ENCODE measurements around the gene TARBP1.
A peak's percentile ranks its signal among the peaks of the same experiment; 100 is the strongest.
"Not testable (repeated sequence)": the region's sequence is repeated elsewhere in the genome, so short reads cannot be mapped to it uniquely, and the experiment has no call there.

Gene TARBP1

GRCh38 chr1:234388094-234388493 is 90.9 kb downstream of the TARBP1 start:
- no peak for DNase-seq (ENCODE audit: low spot score)

- DNase-seq (ENCODE audit: low spot score), result no peak
Observed at GRCh38 chr1:234386122-234386521, 92.9 kb downstream of the TARBP1 start.

GRCh38 chr1:234381699-234382555 is 97.1 kb downstream of the TARBP1 start:
- no peak for DNase-seq (ENCODE audit: low spot score)

GRCh38 chr1:234379591-234380109 is 99.3 kb downstream of the TARBP1 start:
- DNase-seq (ENCODE audit: low spot score), result not testable (repeated sequence)

- DNase-seq (ENCODE audit: low spot score), result no peak
Observed at GRCh38 chr1:234375672-234376071, 103.3 kb downstream of the TARBP1 start.

- no peak for DNase-seq (ENCODE audit: low spot score)
Observed at GRCh38 chr1:234373959-234374254, 105.1 kb downstream of the TARBP1 start.

- DNase-seq (ENCODE audit: low spot score), result peak; percentile 94
Observed at GRCh38 chr1:234373064-234373958, 105.7 kb downstream of the TARBP1 start, which contains the start of gene COA6. Gene COA6, plus strand, starts transcription at chr1:234373456. Its CDS starts 11 bp downstream, at chr1:234373467.

- no peak for DNase-seq (ENCODE audit: low spot score)
Observed at GRCh38 chr1:234372011-234372757, 106.8 kb downstream of the TARBP1 start.

- DNase-seq (ENCODE audit: low spot score), result no peak
Observed at GRCh38 chr1:234371414-234371813, 107.6 kb downstream of the TARBP1 start.

GRCh38 chr1:234369784-234370183 is 109.2 kb downstream of the TARBP1 start:
- DNase-seq (ENCODE audit: low spot score), result no peak

GRCh38 chr1:234369033-234369430 is 109.9 kb downstream of the TARBP1 start:
- DNase-seq (ENCODE audit: low spot score), result no peak

- no peak for DNase-seq (ENCODE audit: low spot score)
Observed at GRCh38 chr1:234368320-234369032, 110.5 kb downstream of the TARBP1 start.

GRCh38 chr1:234362558-234362957 is 116.4 kb downstream of the TARBP1 start:
- DNase-seq (ENCODE audit: low spot score), result no peak

- DNase-seq (ENCODE audit: low spot score), result no peak
Observed at GRCh38 chr1:234361102-234361603, 117.8 kb downstream of the TARBP1 start.

- DNase-seq (ENCODE audit: low spot score), result no peak
Observed at GRCh38 chr1:234357831-234358230, 121.1 kb downstream of the TARBP1 start.

- DNase-seq (ENCODE audit: low spot score), result not testable (repeated sequence)
Observed at GRCh38 chr1:234356615-234357269, 122.2 kb downstream of the TARBP1 start.

- no peak for DNase-seq (ENCODE audit: low spot score)
Observed at GRCh38 chr1:234355782-234356510, 123.0 kb downstream of the TARBP1 start.

- no peak for DNase-seq (ENCODE audit: low spot score)
Observed at GRCh38 chr1:234348964-234349363, 130.0 kb downstream of the TARBP1 start.

GRCh38 chr1:234345237-234345636 is 133.7 kb downstream of the TARBP1 start:
- DNase-seq (ENCODE audit: low spot score), result no peak

GRCh38 chr1:234342774-234343173 is 136.2 kb downstream of the TARBP1 start:
- no peak for DNase-seq (ENCODE audit: low spot score)
